Caki2 (cell line): ENCODE measurements around the gene CAPSL. TPM values are rescaled to one million over a fixed set of nuclear protein-coding genes. Genes with fewer than 3 reads are reported as not detected.
"Not testable (repeated sequence)": the region's sequence is repeated elsewhere in the genome, so short reads cannot be mapped to it uniquely, and the experiment has no call there.

Experiments
- DNase-seq: peaks from one replicate; pipeline ENCODE4 v3.0.0-alpha.2; 2015; ENCODE audit warnings: low read depth
- in situ Hi-C: cut with HindIII; loops from 2 replicates; pipeline ENCODE4 v1.10.0; 2016; ENCODE audit warnings: low sequenced_read_pairs, low pct_unique_long_range_greater_than_20kb, mixed read lengths
- total RNA-seq: library from RNA; depleted of rRNA; stranded (reverse); fragments of >200 nt; shearing (Covaris generic); gene quantifications from 2 replicates; pipeline ENCODE4 v1.2.3, GENCODE V29; 2014; ENCODE audit warnings: low replicate concordance

CAPSL gene
- total RNA-seq, 1 experiment from 2014 or later = not detected

DNA sequence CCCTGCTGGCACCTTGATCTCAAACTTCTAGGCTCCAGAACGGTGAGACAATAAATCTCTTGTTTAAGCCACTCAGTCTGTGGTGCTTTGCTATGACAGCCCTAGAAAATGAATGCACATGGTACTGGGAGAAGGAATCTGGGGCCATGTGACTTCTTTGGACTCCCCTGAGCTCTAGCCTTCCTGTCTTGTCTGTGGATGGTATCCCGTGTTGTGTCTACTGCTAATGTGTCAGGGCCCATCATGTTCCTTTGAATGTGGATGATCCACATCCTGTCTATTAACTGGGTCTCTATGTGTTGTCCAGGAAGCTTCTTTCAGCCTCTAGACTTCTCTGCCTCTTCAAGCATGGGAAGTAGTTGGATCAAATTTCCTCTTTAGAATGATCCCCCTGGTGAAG is 56.7 kb downstream of the CAPSL start:
- no peak for DNase-seq
- in situ Hi-C loops = no loop called here

DNA sequence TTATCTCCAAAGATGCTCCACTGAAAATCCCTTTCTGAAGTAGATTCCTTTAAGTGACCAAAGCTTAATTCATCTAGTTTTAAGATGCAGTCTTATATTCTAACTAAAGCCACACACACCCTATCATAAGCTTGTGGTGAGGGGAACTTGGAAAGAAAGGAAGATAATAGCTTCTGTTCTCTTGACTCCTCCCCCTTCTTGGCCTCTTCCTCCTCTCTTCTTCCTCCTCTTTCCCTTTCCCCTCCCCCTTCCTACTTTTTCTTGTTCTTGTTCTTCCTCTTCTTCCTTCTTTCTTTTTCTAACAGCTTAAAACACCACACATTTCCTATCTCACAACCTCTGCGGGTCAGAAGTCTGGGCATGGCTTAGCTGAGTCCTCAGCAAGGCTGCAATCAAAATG is 58.3 kb downstream of the CAPSL start:
- in situ Hi-C loops = no loop called here
- DNase-seq = no peak

DNA sequence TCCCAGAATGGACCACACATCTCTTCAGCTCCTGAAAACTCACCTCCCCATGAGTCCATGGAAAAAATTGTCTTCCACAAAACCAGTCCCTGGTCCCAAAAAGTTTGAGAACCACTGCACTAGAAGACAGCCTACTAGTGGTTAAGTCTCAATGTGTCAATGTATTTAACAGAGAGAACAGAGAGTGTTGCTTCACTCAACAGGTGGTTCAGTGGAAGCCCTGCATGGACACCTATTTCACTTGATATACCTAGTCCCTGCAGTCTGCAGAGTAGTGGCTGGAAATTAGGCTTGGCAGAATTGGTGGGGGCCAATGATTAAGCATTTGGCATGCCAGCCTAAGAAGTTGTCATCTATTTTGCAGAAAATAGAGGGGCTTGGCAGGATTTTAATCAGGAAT is 58.8 kb downstream of the CAPSL start:
- no peak for DNase-seq

DNA sequence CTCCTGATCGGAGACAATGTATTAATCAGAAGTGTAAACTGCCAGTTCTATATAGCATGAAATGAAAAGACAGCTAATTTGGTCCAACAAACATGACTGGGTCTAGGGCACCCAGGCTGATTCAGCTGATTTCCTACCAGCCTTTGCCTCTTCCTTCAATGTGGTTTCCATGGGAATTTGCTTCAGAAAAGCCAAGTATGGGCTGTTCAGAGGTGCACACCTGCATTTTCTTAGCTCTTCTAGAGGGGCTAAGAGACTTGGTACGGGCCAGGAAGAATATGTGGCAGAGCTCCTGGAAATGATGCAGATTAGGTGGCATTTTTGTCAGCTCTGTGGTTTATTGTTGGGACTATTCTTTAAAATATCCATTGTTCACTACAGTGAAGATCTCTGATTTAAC is 59.3 kb downstream of the CAPSL start:
- DNase-seq = no peak
- in situ Hi-C loops = no loop called here

More for the DNA sequence above, 58.8 kb downstream of the CAPSL start:
- in situ Hi-C loops = no loop called here

DNA sequence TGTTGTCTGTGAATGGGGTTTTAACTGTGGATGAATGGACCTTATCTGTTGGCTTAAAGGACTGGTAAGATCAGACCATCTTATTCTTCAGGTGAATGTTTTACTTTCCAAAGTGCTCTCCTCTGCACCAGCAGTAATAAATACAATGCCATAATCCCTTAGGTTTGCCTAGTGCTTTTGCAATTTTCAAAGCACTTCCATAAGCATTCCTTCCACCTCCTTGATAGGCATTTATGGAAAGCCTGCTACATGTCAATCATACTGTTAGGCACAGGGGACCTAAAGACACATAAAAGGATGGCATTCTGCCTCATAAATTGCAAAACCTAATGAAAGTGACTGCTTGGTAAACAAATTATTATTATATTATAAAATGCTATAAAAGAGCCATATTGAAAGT is 60.3 kb downstream of the CAPSL start:
- no peak for DNase-seq
- in situ Hi-C loops = no loop called here

DNA sequence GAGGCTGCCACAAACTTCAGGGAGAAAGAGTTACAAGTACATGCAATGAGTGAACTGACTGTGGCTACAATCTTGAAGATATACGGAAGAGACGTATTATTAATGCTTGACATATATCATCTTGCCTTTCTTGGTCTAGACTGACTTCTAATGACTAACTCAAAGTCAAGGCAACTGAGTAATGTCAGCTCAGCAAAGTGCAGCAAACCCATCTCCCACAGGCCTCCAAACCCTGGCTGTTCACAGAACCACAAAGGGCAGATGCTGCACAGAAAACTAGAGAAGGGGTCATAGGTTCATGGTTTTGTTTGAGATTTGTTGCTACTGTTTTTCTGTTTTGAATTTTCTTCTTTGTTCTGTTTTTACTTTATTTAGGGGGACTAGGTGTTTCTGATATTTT is 60.8 kb downstream of the CAPSL start:
- in situ Hi-C loops = no loop called here
- no peak for DNase-seq

DNA sequence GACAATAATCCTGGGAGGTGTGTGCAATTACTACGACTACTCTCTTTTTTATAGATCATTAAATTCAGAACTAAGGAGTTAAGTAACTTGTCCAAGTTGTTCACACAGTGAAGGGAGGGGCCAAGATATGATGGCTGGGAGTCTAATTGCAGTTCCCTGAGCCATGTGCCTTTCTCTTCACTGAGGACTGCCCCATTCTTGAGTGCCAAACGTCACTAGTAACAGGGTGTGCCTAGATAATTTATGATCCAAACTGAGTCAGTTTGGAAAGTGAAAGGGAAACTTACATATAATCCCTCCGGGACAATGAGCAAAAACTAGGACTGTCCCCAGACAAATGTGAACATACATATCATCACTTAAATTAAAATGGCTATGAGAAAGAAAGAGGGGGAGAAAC is 61.5 kb downstream of the CAPSL start:
- peak; percentile 61 for DNase-seq
- in situ Hi-C loops = no loop called here

DNA sequence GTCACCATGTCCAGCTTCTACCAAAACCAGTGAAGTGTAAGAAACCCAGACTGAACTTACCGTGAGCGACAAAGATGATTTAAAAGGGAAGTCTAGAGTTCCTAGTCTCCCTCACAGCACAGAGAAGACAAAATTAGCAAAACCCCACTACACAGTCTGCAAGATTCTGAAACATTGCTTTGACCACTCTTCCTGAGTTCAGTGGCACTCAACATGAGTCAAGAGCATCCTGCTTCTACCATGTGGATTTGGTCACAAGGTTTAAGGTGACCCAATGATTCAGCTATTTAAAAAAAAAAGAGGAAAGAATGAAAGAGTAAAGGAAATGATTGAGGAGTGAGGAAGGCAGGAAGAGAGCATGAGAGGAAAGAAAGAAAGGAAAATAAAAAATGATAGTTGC is 62.0 kb downstream of the CAPSL start:
- in situ Hi-C loops = no loop called here
- peak; percentile 25 for DNase-seq

DNA sequence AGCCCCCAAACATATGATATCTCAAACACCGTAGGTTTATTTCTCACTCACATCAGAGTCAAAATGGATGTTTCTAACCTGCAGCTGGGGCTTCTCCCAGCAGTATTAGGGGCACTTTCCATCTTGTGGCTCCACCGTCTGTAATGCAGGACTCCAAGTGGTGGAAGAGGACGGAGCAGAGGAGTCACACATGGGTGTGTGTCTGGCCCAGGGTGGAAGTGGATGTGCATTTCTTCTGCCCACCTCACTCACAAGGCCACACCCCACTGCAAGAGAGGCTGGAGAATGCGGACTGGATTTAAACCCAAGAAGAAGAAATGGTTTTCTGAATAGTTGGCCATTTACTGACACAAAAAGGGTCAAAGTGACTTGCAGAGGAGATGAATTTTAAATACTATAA is 67.8 kb downstream of the CAPSL start:
- in situ Hi-C loops = no loop called here
- DNase-seq = no peak

DNA sequence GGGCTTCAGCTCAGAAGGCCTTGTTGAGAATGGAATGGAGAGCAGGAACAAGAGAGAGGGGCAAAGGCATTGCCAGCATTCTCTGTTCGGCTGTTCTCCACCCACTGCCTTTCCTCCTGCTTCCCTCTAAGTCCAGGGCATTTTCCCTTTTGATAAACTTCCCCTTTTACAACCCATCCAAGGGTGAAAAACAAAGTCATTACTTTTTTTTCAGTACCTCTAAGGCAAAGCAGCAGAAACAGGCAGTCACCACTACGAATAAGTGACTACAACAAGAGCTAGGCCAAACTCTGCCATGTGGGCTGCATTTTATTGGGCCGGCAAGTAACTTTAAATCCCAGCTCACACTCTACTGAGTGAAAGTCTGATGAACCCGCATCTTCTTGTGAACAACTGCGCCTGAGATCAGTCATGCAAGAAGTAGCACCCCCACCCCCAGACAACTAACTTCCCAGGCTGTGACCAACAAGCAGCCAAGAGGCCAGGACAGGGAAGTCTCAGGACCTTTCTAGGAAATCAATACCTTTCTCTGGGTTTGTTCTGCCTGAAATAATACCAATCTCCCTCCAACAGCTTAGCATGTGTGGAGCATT is 68.6 kb downstream of the CAPSL start:
- in situ Hi-C loops = no loop called here
- DNase-seq = no peak

DNA sequence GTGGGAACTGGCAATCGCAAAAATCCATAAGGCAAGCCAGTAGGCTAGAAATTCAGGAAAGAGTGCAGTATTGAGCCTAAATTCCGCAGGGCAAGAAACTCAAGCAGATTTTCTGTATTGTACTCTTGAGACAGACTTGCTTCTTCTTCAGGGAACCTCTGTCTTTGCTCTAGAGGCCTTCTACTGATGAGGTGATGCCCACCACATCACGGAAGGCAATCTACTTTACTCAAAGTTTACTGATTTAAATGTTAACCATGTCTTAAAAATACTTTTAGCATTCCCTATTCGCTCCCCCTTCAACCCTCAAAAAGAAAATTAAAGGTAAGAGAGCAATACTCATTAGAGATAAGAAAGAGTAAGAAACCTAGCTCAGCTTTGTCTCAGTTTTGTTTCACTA is 70.4 kb downstream of the CAPSL start:
- in situ Hi-C loops = no loop called here

DNA sequence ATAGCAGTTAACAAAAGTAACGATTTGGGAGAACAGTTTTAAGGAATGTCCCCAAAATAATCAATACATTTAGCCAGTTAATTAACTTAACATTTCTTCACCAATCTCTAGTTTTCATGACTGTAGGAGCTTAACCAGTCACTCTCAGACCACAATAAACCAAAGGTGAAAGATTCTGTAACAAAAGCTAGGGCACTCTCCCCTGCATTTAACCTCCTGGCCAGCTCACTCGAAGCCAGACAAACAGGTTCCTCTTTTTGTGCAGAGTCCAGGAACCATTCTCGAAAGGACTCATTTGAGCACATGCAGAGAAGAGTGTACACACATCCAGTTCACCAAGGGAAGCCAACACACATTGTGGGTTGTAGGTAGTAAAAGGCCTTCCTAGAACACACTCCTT is 75.3 kb downstream of the CAPSL start:
- no peak for DNase-seq
- in situ Hi-C loops = no loop called here

More for the DNA sequence above, 70.4 kb downstream of the CAPSL start:
- no peak for DNase-seq

DNA sequence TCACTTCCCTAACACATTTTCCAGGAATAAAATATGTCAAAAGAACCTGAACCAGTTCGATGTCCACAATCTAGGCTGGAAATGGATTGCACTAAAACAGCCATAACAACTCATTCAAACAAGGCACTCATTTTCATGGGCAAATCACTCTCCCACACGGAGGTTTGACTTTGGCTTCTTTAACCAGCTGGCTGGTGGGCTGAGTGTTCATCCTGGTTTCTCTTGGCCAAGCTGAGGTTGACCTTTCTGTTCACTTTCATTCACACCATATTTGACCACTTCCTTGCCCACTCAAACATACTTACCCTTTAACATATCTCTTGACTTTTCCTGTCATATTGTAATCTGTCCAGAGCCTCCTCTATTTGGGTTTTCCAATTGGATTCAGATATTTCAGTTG is 76.3 kb downstream of the CAPSL start:
- in situ Hi-C loops = no loop called here
- DNase-seq = no peak

DNA sequence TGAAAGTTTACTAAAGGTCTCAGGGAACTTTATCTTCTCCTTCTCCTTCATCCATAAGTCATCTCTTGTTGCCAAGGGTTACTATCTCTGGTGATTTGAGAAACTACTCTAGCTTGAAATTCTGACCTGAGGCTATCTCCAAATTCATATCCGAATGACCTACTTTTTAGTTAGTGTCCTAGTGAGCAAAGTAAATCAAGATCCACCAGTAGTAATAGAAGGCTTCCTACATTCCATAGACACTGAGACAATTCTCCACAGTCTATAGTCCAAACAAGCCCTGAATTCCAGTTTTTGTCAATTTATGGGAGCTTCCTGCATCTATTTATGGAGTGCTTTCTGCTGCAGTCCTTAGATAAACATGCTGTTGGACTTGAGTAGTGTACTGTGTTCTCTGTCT is 76.7 kb downstream of the CAPSL start:
- peak; percentile 33 for DNase-seq
- in situ Hi-C loops = no loop called here

DNA sequence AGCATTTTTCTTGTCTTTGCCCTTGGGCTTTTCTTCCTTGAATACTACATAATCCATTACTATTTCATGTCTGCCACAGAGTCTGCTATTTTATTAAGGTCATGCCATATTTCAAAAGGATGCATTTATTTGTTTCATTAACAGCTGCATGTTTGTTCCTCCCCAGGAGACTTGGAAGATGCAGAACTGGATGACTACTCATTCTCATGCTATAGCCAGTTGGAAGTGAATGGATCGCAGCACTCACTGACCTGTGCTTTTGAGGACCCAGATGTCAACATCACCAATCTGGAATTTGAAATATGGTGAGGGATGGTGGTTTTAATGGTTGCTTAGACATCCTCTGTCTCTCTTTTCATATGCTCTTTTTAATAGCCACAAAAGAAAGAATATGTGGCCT is 77.7 kb downstream of the CAPSL start:
- no peak for DNase-seq
- in situ Hi-C loops = no loop called here

DNA sequence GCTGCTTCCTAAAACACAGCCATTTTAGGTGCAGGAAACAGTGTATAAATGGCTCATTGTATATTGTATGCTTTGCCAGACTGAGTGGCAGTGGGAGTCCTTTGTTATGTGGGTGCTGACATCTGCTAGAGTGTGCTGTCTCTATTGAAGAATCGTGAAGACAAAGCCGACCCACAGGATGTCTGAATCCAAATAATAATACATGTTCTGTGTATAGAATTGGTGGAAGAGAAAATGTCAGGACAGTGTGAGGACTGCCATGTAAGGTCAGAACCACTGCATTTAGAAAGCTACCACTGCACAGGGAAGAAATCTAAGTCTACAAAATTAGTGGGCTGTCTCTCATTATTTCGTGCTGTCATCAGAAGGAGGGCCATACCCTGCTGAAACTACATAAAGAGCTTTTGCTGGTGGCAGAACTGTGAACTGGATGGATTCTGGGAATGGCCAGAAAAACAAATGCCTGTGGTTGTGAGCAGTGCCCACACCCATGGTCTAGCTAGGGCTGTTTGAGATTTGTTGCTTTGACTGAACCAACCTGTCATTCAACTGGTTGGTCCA is 79.2 kb downstream of the CAPSL start:
- DNase-seq = no peak
- in situ Hi-C loops = no loop called here

DNA sequence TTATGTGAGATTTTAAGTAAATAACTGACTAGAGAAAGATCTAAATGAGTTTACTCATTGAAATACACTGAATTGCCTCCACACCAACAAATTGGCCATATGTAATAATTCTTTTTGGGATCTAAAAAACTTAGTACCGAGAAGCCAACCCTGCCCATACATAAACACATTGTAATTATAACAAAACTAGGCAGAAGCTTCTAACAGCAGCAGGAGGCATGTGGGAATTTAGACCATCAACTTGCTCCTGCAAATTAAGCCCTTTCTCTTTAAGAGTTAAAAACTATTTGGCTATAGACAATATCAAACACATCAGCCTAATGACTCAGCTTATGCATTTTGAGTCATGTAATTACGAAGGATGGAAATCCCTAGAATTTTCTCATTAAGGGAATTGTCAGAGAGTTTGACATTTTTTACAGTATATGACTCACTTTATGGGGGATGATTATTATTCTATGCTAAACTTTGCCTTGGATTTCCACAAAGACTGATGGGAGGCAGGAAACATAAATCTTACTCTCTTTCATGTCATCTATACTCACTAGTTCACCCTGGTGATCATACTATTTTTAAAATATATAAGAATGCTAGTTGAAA is 80.7 kb downstream of the CAPSL start:
- in situ Hi-C loops = no loop called here
- DNase-seq = peak; percentile 69

DNA sequence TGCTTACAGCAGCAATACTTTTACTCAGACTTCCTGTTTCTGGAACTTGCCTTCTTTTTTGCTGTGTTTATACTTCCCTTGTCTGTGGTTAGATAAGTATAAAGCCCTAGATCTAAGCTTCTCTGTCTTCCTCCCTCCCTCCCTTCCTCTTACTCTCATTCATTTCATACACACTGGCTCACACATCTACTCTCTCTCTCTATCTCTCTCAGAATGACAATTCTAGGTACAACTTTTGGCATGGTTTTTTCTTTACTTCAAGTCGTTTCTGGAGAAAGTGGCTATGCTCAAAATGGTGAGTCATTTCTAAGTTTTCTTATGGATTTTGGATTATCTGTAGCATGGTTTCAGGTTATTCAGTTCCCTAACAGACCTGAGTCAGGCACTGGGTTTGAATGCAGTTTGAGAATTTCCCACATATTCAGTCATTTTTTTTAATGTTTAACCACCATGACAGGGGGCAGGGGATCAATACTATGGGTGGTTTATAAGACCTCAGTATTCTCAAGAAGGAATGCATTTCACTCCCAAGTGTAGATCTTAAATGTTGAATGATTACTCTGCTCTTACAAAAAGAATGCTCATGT is 81.6 kb downstream of the CAPSL start, which contains the start of gene IL7R:
Gene IL7R, plus strand, starts transcription at position 127 of the 587 bp plus-strand sequence. Its CDS starts 87 bp downstream, at position 214.
- in situ Hi-C loops = no loop called here
- no peak for DNase-seq

DNA sequence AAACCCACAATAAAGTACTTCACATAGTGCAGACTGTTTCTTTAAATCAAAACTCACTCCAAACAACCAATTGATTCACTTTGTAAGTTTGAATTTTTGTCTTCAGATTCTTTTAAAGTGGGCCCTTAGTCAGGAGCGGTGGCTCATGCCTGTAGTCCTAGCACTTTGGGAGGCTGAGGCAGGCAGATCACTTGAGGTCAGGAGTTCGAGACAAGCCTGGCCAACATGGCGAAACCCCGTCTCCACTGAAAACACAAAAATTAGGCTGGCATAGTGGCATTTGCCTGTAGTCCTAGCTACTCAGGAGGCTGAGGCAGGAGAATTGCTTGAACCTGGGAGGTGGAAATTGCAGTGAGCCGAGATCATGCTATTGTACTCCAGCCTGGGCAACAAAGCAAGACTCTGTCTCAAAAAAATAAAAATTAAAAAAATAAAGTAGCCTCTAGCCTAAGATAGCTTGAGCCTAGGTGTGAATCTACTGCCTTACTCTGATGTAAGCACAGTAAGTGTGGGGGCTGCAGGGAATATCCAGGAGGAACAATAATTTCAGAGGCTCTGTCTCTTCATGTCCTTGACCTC is 82.1 kb downstream of the CAPSL start:
- in situ Hi-C loops, DNase-seq: not testable (repeated sequence)
